HEK293 (cell line): ENCODE measurements around the gene SHROOM3.
A peak's percentile ranks its signal among the peaks of the same experiment; 100 is the strongest.

Source experiments
- CTCF ChIA-PET: fragments of 350-600 bp; formaldehyde crosslinking; extraction: SDS; loops from one replicate; lab custom pipeline; 2021; ENCODE audit warnings: antibody characterized with exemption; lab: Yijun Ruan, JAX
- POLR2A ChIA-PET: fragments of 300-600 bp; formaldehyde crosslinking; extraction: SDS; loops from one replicate; lab custom pipeline; 2020; ENCODE audit warnings: antibody characterized with exemption, inconsistent platforms; lab: Yijun Ruan, JAX
- H3K27ac ChIP-seq: fragments of 200-500 bp; sonication (Bioruptor generic); 2 replicates; pipeline ENCODE4 v1.5.1; 2014; ENCODE audit warnings: low read depth, low read length, control low read depth, inconsistent platforms; ENCODE audit errors: extremely low read depth
- H3K36me3 ChIP-seq, 2 experiments: fragments of 200-500 bp in 1 of 2; sonication (Bioruptor generic) in 1 of 2; 1 replicate in 1 of 2; 2 replicates in 1 of 2; pipeline ENCODE4 v1.5.1; 2014 to 2017; ENCODE audit warnings: inconsistent platforms in 2 of 2, low read length in 2 of 2; ENCODE audit not compliant: control insufficient read depth in 2 of 2, insufficient read depth in 1 of 2
- H3K4me1 ChIP-seq: fragments of 200-500 bp; sonication (Bioruptor generic); 2 replicates; pipeline ENCODE4 v1.5.1; 2014; ENCODE audit warnings: mild to moderate bottlenecking, low read length, inconsistent platforms; ENCODE audit not compliant: control insufficient read depth, insufficient read depth
- H3K4me3 ChIP-seq: 2 replicates; pipeline ENCODE4 v1.5.1; 2011; ENCODE audit warnings: low read depth, mild to moderate bottlenecking, control low read depth, low read length, moderate library complexity
- H3K9me3 ChIP-seq: fragments of 200-500 bp; sonication (Bioruptor generic); 2 replicates; pipeline ENCODE4 v1.5.1; 2014; ENCODE audit warnings: low read depth, low read length, inconsistent platforms; ENCODE audit not compliant: control insufficient read depth, insufficient read depth
- FEZF1 ChIP-seq: fragments of 450-650 bp; formaldehyde crosslinking; IDR thresholded peaks from 2 replicates; pipeline ENCODE4 v1.5.1; 2016; ENCODE audit warnings: missing biosample characterization, missing genetic modification characterization
- GFI1B ChIP-seq: fragments of 450-650 bp; formaldehyde crosslinking; IDR thresholded peaks from 2 replicates; pipeline ENCODE4 v1.5.1; 2016; ENCODE audit warnings: missing biosample characterization, missing genetic modification characterization
- GLI2 ChIP-seq: fragments of 450-650 bp; formaldehyde crosslinking; IDR thresholded peaks from 2 replicates; pipeline ENCODE4; 2017; ENCODE audit warnings: missing biosample characterization, missing genetic modification characterization, low read depth, borderline replicate concordance
- HOXD13 ChIP-seq: sonication (generic); formaldehyde crosslinking; IDR thresholded peaks from 2 replicates; pipeline ENCODE4 v1.8.0; 2022; ENCODE audit warnings: missing genetic modification reagents, borderline replicate concordance
- SCRT1 ChIP-seq: fragments of 450-650 bp; formaldehyde crosslinking; IDR thresholded peaks from 2 replicates; pipeline ENCODE4 v1.5.1; 2016; ENCODE audit warnings: missing biosample characterization, missing genetic modification characterization, borderline replicate concordance
- TCF7L2 ChIP-seq: IDR thresholded peaks from 2 replicates; pipeline ENCODE4 v1.6.1; 2011; ENCODE audit warnings: low read depth, mild to moderate bottlenecking, inconsistent platforms, low read length, moderate library complexity, borderline replicate concordance
- WT1 ChIP-seq: fragments of 450-650 bp; formaldehyde crosslinking; IDR thresholded peaks from 2 replicates; pipeline ENCODE4 v1.5.1; 2016; ENCODE audit warnings: missing biosample characterization, missing genetic modification characterization
- ZBTB48 ChIP-seq: fragments of 450-650 bp; formaldehyde crosslinking; IDR thresholded peaks from 2 replicates; pipeline ENCODE4 v1.5.1; 2016; ENCODE audit warnings: missing biosample characterization, missing genetic modification characterization
- ZNF121 ChIP-seq: fragments of 450-650 bp; formaldehyde crosslinking; IDR thresholded peaks from 2 replicates; pipeline ENCODE4 v1.5.1; 2016; ENCODE audit warnings: missing biosample characterization, missing genetic modification characterization
- ZNF140 ChIP-seq: fragments of 450-650 bp; formaldehyde crosslinking; IDR thresholded peaks from 2 replicates; pipeline ENCODE4 v1.5.1; 2016; ENCODE audit warnings: missing biosample characterization, missing genetic modification characterization
- ZNF2 ChIP-seq: fragments of 450-650 bp; formaldehyde crosslinking; IDR thresholded peaks from 2 replicates; pipeline ENCODE4 v1.5.1; 2016; ENCODE audit warnings: missing biosample characterization, missing genetic modification characterization
- ZNF23 ChIP-seq: fragments of 450-650 bp; formaldehyde crosslinking; IDR thresholded peaks from 2 replicates; pipeline ENCODE4 v1.5.1; 2016; ENCODE audit warnings: missing biosample characterization, missing genetic modification characterization, borderline replicate concordance
- ZNF266 ChIP-seq: fragments of 450-650 bp; formaldehyde crosslinking; IDR thresholded peaks from 2 replicates; pipeline ENCODE4 v1.5.1; 2016; ENCODE audit warnings: missing biosample characterization, missing genetic modification characterization, low read depth
- ZNF302 ChIP-seq: fragments of 450-650 bp; formaldehyde crosslinking; IDR thresholded peaks from 2 replicates; pipeline ENCODE4 v1.5.1; 2016; ENCODE audit warnings: missing biosample characterization, missing genetic modification characterization, low read depth
- ZNF354C ChIP-seq: fragments of 450-650 bp; formaldehyde crosslinking; IDR thresholded peaks from 2 replicates; pipeline ENCODE4 v1.5.1; 2016; ENCODE audit warnings: missing biosample characterization, missing genetic modification characterization, low read depth, borderline replicate concordance
- ZNF585B ChIP-seq: fragments of 450-650 bp; formaldehyde crosslinking; IDR thresholded peaks from 2 replicates; pipeline ENCODE4 v1.5.1; 2016; ENCODE audit warnings: missing biosample characterization, missing genetic modification characterization
- ZNF623 ChIP-seq: fragments of 450-650 bp; formaldehyde crosslinking; IDR thresholded peaks from 2 replicates; pipeline ENCODE4 v1.5.1; 2016; ENCODE audit warnings: missing biosample characterization, missing genetic modification characterization
- ZNF626 ChIP-seq: fragments of 450-650 bp; sonication (Bioruptor Pico); formaldehyde crosslinking; IDR thresholded peaks from 2 replicates; pipeline ENCODE4 v1.5.1; 2018; ENCODE audit warnings: missing biosample characterization, missing genetic modification characterization, inconsistent platforms
- ZNF792 ChIP-seq: fragments of 450-650 bp; formaldehyde crosslinking; IDR thresholded peaks from 2 replicates; pipeline ENCODE4 v1.5.1; 2016; ENCODE audit warnings: missing biosample characterization, missing genetic modification characterization
- TF ChIP-seq, protein P1 (sequence below): fragments of 450-650 bp; formaldehyde crosslinking; IDR thresholded peaks from 2 replicates; pipeline ENCODE4 v1.5.1; 2016; ENCODE audit warnings: missing biosample characterization, missing genetic modification characterization, low read depth
- TF ChIP-seq, protein P2 (sequence below): fragments of 450-650 bp; formaldehyde crosslinking; IDR thresholded peaks from 2 replicates; pipeline ENCODE4 v1.5.1; 2017; ENCODE audit warnings: missing biosample characterization, missing genetic modification characterization
- TF ChIP-seq, protein P3 (sequence below): fragments of 450-650 bp; formaldehyde crosslinking; IDR thresholded peaks from 2 replicates; pipeline ENCODE4 v1.5.1; 2017; ENCODE audit warnings: missing biosample characterization, mild to moderate bottlenecking, missing genetic modification characterization, moderate library complexity
- TF ChIP-seq, protein P4 (sequence below): fragments of 450-650 bp; formaldehyde crosslinking; IDR thresholded peaks from 2 replicates; pipeline ENCODE4 v1.5.1; 2016; ENCODE audit warnings: missing biosample characterization, missing genetic modification characterization
- TF ChIP-seq, protein P5 (sequence below): fragments of 450-650 bp; formaldehyde crosslinking; IDR thresholded peaks from 2 replicates; pipeline ENCODE4 v1.5.1; 2016; ENCODE audit warnings: missing biosample characterization, missing genetic modification characterization

SHROOM3 gene

DNA sequence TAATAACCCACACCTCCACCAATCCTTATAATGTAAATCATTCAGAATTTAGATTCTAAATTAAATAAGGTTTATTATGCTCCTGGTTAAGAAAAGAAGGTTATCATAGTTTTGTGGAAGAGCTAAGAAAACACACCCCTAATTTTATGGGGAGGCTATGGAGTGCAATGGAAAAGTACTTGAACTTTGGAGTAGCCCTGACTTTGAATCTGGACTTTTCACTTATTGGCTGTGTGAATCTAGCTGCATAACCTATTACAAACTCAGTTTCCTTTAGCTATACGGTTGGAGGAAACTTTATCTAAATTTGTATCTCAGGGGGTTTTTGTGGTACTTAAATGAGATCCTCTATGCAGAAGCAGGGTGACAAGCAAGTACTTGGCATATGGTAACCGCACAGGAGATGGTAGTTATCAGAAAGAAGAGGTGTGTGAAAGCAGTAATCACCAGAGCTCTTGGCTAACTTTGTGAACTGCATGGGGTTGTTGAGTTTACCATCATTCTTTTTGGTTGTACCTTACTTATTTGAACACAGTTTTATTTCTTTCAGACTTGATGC, 143.1 kb downstream of the SHROOM3 start:
- no peaks in the 10 kb centered on the region for H3K36me3 ChIP-seq
- H3K9me3 ChIP-seq: no peaks in the 10 kb centered on the region
- no peak overlapping the region for H3K4me3 ChIP-seq
- ChIA-PET CTCF (interaction anchor here (0.6 kb wide), 2 partner anchors 22 to 33 kb away, joined by 3 to 4 read pairs; no protein-coding TSS in a partner anchor), POLR2A (no interaction called here)
- H3K27ac ChIP-seq: no peak overlapping the region
- TF ChIP-seq HOXD13 (CRISPR knock-in tag) (no peak), ZNF302 (no peak), ZNF626 (tag by site-specific recombination) (no peak), GFI1B (tag by site-specific recombination) (no peak), ZNF354C (tag by site-specific recombination) (no peak), ZNF266 (tag by site-specific recombination) (no peak), TCF7L2 (no peak), ZNF792 (no peak), WT1 (no peak), ZNF623 (tag by site-specific recombination) (no peak), ZNF121 (no peak), GLI2 (no peak)
- TF ChIP-seq, protein P1, sequence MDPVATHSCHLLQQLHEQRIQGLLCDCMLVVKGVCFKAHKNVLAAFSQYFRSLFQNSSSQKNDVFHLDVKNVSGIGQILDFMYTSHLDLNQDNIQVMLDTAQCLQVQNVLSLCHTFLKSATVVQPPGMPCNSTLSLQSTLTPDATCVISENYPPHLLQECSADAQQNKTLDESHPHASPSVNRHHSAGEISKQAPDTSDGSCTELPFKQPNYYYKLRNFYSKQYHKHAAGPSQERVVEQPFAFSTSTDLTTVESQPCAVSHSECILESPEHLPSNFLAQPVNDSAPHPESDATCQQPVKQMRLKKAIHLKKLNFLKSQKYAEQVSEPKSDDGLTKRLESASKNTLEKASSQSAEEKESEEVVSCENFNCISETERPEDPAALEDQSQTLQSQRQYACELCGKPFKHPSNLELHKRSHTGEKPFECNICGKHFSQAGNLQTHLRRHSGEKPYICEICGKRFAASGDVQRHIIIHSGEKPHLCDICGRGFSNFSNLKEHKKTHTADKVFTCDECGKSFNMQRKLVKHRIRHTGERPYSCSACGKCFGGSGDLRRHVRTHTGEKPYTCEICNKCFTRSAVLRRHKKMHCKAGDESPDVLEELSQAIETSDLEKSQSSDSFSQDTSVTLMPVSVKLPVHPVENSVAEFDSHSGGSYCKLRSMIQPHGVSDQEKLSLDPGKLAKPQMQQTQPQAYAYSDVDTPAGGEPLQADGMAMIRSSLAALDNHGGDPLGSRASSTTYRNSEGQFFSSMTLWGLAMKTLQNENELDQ (tag by site-specific recombination): no peak
- TF ChIP-seq, protein P2, sequence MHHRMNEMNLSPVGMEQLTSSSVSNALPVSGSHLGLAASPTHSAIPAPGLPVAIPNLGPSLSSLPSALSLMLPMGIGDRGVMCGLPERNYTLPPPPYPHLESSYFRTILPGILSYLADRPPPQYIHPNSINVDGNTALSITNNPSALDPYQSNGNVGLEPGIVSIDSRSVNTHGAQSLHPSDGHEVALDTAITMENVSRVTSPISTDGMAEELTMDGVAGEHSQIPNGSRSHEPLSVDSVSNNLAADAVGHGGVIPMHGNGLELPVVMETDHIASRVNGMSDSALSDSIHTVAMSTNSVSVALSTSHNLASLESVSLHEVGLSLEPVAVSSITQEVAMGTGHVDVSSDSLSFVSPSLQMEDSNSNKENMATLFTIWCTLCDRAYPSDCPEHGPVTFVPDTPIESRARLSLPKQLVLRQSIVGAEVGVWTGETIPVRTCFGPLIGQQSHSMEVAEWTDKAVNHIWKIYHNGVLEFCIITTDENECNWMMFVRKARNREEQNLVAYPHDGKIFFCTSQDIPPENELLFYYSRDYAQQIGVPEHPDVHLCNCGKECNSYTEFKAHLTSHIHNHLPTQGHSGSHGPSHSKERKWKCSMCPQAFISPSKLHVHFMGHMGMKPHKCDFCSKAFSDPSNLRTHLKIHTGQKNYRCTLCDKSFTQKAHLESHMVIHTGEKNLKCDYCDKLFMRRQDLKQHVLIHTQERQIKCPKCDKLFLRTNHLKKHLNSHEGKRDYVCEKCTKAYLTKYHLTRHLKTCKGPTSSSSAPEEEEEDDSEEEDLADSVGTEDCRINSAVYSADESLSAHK: no peak
- TF ChIP-seq, all 188 proteins: peak for 0
- no peaks in the 10 kb centered on the region for H3K4me1 ChIP-seq

DNA sequence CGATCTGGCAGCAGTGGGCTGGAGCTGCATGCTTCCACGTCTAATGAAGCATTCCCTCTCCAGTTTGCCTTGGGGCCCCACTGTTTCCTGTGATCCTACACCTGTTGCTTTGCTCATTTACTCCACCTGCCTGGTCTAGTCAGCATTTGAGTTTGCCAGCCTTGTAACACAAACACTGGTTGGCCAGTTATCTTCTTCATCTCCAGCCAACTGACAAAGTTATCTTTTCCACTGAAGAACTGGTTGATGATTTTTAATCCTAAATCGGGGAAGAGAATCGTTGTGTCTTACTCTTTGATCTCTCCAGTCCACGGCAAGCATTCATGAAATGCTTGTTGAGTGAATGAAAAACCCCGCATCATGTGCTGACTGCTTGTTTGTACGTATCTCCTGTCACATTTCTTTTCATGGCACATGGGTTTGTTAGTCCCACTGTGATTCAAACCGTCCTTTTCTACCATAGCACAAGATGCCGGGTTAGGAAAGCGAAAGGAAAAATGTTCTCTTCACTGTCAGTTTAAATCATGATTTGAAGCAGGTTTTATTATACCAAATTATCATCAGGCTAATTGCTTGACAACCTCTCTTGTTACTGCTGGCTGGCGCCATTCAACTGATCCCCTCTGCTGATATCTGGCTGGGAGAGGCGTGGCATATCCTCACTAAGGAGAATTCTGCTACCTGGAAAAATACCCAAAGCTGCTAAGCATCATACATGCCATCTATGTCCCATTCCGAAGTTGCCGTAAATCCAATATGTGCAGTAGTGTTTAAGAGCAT, 144.8 kb downstream of the SHROOM3 start:
- no peak overlapping the region; the same call in 1 of the 2 replicates for H3K27ac ChIP-seq
- H3K4me1 ChIP-seq: no peaks in the 10 kb centered on the region
- POLR2A ChIA-PET: no interaction called here
- no peaks in the 10 kb centered on the region for H3K9me3 ChIP-seq
- H3K4me3 ChIP-seq: no peak overlapping the region
- no peaks in the 10 kb centered on the region for H3K36me3 ChIP-seq
- CTCF ChIA-PET: no interaction called here
- TF ChIP-seq ZNF23 (tag by site-specific recombination) (no peak), ZNF2 (no peak), ZNF585B (tag by site-specific recombination) (no peak), SCRT1 (tag by site-specific recombination) (peak; percentile 94), ZNF140 (tag by site-specific recombination) (no peak), ZNF266 (tag by site-specific recombination) (no peak), FEZF1 (no peak), ZNF121 (no peak), ZBTB48 (tag by site-specific recombination) (no peak)
- TF ChIP-seq, protein P3, sequence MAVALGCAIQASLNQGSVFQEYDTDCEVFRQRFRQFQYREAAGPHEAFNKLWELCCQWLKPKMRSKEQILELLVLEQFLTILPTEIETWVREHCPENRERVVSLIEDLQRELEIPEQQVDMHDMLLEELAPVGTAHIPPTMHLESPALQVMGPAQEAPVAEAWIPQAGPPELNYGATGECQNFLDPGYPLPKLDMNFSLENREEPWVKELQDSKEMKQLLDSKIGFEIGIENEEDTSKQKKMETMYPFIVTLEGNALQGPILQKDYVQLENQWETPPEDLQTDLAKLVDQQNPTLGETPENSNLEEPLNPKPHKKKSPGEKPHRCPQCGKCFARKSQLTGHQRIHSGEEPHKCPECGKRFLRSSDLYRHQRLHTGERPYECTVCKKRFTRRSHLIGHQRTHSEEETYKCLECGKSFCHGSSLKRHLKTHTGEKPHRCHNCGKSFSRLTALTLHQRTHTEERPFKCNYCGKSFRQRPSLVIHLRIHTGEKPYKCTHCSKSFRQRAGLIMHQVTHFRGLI (tag by site-specific recombination): 0 out of 2 replicates have a peak, but pooled peaks have one; percentile 4
- TF ChIP-seq, protein P4, sequence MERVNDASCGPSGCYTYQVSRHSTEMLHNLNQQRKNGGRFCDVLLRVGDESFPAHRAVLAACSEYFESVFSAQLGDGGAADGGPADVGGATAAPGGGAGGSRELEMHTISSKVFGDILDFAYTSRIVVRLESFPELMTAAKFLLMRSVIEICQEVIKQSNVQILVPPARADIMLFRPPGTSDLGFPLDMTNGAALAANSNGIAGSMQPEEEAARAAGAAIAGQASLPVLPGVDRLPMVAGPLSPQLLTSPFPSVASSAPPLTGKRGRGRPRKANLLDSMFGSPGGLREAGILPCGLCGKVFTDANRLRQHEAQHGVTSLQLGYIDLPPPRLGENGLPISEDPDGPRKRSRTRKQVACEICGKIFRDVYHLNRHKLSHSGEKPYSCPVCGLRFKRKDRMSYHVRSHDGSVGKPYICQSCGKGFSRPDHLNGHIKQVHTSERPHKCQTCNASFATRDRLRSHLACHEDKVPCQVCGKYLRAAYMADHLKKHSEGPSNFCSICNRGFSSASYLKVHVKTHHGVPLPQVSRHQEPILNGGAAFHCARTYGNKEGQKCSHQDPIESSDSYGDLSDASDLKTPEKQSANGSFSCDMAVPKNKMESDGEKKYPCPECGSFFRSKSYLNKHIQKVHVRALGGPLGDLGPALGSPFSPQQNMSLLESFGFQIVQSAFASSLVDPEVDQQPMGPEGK (tag by site-specific recombination): no peak
- TF ChIP-seq, protein P5, sequence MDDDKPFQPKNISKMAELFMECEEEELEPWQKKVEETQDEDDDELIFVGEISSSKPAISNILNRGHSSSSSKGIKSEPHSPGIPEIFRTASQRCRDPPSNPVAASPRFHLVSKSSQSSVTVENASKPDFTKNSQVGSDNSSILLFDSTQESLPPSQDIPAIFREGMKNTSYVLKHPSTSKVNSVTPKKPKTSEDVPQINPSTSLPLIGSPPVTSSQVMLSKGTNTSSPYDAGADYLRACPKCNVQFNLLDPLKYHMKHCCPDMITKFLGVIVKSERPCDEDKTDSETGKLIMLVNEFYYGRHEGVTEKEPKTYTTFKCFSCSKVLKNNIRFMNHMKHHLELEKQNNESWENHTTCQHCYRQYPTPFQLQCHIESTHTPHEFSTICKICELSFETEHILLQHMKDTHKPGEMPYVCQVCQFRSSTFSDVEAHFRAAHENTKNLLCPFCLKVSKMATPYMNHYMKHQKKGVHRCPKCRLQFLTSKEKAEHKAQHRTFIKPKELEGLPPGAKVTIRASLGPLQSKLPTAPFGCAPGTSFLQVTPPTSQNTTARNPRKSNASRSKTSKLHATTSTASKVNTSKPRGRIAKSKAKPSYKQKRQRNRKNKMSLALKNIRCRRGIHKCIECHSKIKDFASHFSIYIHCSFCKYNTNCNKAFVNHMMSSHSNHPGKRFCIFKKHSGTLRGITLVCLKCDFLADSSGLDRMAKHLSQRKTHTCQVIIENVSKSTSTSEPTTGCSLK (tag by site-specific recombination): no peak
